ENCODE measurements around the gene DNM3.

The DNM3 gene

DNA sequence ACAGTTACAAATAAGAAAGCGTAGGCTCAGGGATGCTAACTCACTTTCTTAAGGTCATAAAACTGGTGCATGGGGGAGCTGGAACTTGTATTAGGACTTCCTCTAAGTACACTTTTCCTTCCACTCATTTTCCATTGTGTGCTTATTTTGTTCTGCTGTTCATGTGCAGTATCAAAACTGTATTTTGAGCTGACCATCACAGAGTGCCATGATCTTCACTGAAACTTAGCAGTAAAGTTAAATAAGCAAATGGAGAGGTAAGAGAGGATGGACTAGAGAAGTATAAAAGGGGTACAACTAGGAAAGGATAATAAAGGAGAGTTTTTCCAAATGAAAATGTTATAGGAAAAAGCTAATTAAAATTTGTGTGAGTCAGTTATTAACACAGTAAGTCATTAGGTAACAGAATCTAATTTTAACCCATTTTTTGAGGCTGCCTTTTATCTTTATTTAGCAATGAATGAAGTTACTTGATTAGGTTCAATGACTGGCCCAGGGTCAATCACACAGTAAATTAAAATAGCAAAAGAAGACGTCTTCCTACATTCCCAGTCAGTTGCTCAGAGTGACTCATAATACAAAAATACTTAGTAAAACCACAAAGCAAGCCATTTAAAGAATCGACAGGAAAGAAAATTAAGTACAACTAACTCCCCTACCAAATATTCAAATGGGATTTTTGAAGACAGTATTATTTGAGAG, 413.4 kb downstream of the DNM3 start:
- DNase-seq (ENCODE audit: insufficient read length, low spot score) (peak; percentile 27), FAIRE-seq (no peak)

DNA sequence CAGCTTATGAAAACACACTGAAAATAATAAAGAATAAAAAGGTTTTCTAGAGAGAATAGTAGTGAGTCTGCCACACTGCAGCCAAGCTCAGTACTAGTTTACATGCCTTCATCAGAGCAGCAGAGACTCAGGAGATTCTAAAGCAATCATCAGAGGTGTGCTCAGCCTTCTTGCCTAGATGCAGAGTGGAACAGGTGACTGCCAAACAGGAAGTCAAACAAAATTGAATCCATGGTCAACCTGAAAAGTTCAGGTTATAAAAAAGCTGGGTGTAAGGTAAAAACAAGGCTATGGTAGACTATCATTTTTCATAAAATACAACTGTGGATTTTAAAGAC, 413.9 kb downstream of the DNM3 start:
- DNase-seq (ENCODE audit: insufficient read length, low spot score): no peak

DNA sequence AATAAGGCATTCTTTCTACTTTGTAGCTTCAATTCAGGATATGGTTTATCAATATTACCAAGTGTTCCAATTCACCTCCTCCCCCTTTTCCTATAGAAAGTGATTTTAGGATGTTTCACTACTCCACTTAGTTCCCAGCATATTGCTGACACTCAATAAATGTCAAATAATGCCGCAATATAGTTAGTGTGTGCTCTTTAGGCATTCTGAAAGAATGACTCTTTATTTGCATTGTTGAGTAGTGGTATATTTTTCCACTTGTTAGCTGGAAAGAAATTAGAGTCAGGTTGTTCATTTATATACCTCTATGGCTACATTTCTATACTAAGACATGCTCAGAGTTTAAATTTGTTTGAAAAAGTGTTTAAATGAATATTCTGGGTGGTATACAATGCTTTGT, 424.6 kb downstream of the DNM3 start:
- FAIRE-seq (no peak), DNase-seq (ENCODE audit: insufficient read length, low spot score) (no peak)

More for the DNA sequence above, 413.9 kb downstream of the DNM3 start:
- no peak for FAIRE-seq

DNA sequence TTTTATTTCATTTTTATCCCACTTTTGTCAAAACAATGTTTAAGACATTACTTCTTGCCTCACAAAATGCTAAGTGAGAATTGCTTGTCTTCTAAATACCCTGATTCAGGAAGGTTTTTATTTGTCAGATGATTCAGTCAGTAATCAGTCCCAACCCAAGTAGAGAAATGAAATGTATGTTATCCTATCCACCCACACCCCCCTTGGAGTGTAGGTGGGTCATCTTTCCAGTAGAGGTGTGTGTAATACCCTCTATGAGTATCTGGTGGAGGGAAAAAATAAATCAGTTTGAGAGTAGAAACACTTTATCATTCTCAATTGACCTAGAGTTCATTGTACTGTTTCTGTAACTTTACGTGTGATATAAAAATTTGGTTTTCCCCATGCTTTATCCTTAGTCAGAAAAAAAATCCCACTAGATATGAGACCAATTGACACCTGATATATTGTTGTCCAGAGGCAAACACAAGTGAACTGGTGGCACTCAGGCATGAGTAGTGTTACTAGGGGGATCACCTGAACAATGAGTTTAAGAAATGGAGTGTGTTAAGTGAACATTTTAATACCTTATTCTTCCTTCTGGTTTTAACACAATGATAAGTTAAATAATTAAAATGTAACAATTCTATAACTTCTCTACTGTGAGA, 425.4 kb downstream of the DNM3 start:
- FAIRE-seq (no peak), DNase-seq (ENCODE audit: insufficient read length, low spot score) (no peak)

DNA sequence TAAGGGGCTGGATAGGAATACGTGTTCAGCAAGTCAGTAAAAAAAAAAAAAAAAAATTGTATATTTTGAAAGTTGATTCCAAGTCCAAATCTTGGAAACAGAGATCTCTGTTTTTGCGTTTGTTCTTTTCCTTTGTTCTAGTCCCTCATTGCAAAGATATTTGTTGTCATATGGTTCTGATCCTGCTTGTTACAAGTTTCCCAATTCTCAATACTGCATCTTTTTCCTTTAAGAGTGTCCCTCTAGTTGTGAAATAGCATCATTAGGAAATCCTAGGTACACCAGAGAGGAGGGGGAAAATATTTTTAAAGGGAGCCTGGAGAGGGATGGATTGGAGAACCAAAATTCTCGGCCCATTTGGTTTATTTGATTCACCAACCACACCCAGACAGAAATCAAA, 426.9 kb downstream of the DNM3 start:
- FAIRE-seq (no peak), DNase-seq (ENCODE audit: insufficient read length, low spot score) (no peak)

DNA sequence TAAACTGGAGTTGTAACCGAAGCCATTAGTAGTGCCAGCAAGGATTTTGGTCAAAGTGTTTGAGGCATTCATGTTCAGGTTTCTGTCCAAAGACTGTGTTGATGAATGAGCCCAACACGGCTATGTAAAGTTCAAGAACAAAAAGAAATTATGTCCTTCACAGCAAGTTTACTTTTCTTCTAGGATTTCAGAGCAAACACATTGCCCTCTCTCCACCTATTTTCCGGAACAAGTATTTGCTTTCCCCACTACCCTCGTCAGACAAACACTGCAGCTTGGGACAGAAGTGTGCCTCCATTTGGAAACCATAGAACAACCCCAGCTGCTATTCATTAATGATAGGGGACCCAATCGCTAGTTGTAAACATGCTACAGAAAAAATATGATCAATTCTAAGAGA, 427.8 kb downstream of the DNM3 start:
- FAIRE-seq: no peak
- no peak for DNase-seq (ENCODE audit: insufficient read length, low spot score)

DNA sequence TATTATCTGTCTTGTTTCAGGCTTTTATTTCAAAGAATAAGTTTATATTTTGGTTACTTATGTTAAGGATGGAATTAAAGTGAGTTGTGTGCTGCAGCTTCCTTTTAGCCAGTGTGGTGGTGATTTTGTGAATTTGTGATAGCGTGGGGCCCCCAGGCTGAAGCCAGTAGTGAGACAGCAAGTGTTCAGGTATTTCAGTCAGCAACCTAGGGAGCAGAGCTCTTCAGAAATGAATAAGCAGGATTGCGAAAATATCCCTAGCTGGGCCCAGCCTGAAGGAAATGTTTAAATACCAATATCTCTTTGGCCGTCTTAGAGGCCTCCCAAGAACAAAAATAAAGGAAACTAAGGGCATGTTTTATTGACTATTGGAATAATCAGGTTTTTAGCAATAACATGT, 428.3 kb downstream of the DNM3 start:
- no peak for FAIRE-seq
- DNase-seq (ENCODE audit: insufficient read length, low spot score): no peak

DNA sequence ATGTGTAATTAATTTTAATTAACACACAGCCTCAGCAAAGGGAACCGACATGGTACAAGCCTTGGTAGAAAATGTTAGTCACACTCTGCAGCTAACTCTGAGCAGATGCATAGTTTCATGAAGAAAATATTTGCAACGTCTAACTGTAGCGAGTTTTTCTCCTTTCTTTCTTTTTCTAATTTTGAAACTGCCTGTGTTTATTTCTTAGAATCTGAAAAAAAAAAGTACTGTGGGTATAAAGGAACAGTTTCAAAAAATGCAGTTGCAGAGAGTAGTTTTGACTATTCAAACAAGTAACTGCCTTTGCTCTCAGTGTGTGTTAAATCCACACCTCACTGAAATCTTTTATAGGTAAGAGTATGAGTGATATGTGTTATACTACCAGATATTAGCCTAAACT, 429.3 kb downstream of the DNM3 start:
- FAIRE-seq: no peak

DNA sequence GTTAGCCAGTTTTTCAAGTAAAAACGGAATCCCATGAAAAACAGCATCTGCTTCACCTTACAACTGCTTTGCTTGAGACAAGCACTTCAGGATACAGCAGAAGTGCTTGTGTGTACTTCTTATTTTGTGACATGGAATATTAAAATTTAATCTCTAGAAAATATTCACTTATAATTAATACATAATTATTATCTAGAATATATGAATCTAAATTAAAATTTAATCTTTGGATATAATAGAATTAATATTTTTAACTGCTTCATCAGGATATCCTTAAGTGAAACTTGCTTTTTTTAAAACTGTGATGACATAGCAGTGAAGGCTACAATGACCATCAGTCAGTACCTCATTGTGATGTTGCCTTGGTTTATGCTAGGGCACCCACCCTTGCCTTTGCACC, 430.8 kb downstream of the DNM3 start:
- no peak for DNase-seq (ENCODE audit: insufficient read length, low spot score)
- no peak for FAIRE-seq

More for the DNA sequence above, 429.3 kb downstream of the DNM3 start:
- DNase-seq (ENCODE audit: insufficient read length, low spot score): no peak

DNA sequence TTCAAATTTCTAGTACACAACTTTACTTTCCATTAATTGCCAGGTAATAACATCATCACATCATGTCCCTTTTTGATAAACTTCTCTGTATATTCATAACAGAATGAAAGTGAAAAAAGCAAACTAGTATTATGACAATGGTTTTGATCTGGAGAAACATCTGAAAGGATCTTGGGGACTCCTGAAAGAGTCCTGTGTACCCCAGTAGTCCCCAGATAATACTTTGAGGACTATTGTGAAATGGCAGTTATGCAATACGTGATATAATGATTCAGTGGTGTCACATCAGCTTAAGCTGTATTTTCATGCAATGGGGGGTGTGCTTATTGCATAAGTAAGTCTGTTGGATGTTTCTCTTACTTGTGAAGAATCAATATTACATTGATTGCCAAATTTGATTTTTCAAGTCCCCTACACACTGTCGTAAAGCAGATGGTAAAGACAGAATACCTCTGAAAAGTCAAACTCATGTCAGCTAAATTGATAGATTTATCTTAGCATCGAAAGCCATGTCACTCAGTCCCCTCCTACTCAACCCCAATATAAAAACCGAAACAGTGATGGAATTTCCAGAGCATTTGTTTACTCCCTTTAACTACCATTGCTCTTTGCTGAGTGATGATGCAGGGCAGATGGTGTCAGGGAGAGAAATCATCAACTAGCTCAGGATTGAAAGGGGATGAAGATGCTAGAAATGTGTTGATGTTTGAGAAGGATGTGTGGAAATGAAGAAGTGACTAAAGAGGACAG, 432.5 kb downstream of the DNM3 start:
- FAIRE-seq (no peak), DNase-seq (ENCODE audit: insufficient read length, low spot score) (no peak)

DNA sequence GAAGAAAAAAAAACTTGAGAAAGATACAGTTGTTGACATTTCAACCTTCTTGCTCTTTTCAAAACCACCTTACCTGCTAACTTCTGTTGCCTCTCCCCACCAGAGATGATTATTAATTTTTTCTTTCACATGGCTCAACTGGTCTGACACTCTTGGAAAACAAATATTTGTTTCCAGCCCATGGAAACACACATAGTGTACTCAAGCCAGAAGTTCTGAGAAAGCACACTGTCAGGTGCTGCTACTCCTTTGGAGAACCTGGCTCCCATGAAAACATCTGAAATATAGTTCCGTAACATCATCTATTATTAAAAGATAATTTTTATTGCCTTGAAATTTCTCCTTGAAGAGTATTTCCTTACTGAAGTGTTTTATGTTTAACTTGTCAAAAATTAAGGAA, 434.2 kb downstream of the DNM3 start:
- no peak for FAIRE-seq

DNA sequence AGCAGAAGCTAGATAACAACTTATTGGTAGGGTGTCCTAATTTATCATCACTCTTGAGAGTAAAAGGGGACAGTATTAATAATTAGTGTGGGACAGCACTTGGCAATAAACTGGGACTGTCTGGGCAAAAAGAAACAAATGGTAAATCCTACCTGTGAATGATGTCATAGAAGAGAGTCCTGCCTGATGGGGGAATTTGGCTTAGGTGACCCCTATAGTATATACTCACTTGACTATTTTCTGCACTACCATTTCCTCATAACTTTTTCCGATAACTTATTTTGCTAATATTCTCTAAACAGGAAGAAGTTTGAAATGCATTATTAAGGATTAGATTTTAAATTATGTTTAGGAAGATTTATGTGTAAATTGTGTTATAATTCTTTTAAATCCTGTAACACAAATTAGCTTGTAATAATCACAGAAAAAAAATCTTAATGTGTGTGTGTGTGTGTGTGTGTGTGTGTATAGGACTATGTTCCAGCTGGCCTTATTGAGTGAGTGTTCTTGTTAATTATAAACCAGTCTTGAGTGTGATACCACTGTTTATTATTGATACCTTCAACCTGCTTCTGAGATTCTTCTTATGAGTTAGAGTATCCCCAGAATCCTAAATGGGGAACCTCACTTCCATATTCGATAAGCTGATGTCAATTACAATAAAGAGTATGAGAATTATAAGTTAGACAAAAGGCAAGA, 435.0 kb downstream of the DNM3 start:
- no peak for DNase-seq (ENCODE audit: insufficient read length, low spot score)
- no peak for FAIRE-seq

More for the DNA sequence above, 434.2 kb downstream of the DNM3 start:
- no peak for DNase-seq (ENCODE audit: insufficient read length, low spot score)

DNA sequence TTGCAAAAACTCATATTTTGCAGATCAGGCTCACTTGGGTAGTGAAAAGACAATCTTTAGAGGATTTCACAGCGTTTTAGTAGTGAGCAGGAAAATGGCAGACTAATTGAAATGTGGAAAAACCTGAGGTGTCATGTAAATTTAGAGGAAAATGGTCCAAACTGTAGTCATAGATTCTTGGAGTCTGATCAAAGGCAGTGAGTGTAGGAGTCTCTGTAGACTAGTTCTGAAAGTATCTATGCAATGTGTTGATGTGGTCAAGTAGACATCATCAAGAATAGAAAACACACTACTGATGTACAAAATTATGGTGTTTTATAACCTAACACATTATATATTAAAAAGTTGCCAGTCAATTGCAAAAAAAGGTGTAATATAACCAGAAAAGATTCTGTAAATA, 436.0 kb downstream of the DNM3 start:
- FAIRE-seq (no peak), DNase-seq (ENCODE audit: insufficient read length, low spot score) (no peak)

DNA sequence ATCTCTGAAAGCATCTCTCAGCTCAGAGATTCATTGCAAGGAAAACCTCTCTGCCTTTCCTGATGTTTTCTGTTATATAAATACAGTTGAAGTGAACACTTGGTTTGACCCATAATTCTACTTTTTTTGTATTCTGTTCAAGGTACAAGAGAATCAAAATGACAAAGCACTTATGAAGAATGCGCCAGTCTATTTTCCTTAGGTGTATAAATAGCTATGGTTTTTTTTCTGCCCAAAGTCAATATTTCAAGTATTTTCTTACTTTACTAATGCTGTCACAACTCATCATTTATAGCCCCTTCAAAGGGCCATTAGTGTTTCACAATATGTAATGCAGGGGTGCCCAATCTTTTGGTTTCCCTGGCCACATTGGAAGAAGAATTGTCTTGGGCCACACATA, 436.7 kb downstream of the DNM3 start:
- no peak for FAIRE-seq

DNA sequence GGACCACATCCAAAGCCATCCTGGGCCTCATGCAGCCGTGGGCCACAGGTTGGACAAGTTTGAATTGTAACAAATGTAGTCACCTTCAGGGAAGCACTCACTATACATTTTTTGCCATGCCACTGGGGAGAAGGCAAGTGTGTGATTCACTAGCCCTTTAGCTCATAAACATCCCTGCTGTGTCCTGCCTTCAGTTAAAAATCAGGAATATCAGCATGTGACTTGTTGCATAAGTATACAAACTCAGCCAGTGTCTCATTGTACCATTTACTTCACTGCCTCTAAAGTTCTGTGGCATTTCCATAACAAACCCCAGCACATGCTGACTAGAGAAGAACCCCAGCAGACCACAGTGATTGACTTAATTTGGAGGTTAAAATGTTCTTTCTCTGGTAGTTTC, 437.2 kb downstream of the DNM3 start:
- no peak for FAIRE-seq

More for the DNA sequence above, 436.7 kb downstream of the DNM3 start:
- no peak for DNase-seq (ENCODE audit: insufficient read length, low spot score)

DNA sequence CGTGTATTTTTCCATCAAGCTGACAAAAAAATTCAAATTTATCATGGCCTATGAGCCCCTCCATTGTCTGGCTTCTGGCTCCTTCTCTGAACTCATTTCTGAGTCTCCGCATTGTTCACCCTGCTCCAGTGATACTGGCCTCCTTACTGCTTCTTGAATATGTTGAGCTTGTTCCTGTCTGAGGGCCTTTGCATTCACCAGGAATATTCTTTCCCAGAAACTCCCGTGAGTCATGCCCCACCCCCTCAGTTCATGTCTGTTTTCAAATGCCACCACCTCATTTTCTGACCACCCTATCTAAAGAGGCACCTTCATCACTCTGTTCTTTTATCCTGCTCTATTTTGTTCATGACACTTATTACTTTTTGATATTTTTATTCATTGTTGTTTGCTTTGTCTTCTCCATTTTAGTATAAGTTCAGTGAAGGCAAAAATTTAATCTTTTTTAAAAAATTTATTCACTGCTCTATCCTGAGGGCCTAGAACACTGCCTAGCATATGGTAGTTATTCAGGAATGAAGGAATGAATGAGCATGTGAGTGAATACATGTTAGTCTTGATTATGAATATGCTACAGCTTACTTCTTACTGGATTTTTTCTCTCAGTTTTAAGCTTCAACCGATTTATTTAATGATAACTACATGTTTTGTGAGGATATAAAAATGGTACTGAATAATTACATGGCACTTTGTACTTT, 438.8 kb downstream of the DNM3 start:
- no peak for FAIRE-seq
- DNase-seq (ENCODE audit: insufficient read length, low spot score): no peak

More for the DNA sequence above, 437.2 kb downstream of the DNM3 start:
- DNase-seq (ENCODE audit: insufficient read length, low spot score): no peak

DNA sequence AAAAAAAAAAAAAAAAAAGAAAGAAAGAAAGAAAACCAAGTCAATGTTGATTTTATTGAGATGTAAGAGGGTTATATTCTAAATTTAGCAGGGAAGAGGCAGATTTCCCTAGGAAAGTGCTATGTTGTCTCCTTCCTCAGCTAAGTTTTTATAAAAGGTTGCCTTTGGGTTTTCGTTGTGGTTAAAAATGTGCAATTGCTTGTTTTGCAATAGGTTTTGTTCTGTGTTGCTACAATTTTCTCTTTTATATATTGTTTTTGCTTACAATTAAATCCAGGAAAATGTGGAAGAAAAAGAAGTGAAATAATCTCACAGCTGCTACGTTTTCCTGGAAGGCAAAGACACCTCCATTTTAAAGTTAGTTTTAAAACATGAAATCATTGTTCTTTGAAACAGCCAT, 442.5 kb downstream of the DNM3 start:
- FAIRE-seq (no peak), DNase-seq (ENCODE audit: insufficient read length, low spot score) (no peak)

DNA sequence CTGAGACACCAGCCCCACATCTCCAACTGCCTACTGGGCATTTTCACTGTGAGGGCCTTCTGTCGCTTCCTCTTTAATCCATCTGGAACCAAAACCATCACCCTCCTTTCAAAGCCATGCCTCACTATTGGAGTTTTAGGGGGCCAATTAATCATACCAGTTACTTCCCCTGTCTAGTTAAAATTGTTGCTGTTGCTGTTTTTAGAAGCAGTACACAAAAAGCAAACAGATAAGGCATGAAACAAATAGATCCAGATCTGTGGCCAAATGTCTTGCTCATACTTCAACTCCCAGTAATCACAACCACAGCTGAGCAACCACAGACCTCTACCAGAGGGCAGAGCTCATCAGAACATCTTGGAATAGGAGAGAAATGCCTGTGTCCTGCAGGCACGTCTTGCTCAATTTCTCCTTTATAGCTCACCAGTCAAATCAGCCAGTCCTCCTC, 445.4 kb downstream of the DNM3 start:
- DNase-seq (ENCODE audit: insufficient read length, low spot score) (peak; percentile 37), FAIRE-seq (no peak)

DNA sequence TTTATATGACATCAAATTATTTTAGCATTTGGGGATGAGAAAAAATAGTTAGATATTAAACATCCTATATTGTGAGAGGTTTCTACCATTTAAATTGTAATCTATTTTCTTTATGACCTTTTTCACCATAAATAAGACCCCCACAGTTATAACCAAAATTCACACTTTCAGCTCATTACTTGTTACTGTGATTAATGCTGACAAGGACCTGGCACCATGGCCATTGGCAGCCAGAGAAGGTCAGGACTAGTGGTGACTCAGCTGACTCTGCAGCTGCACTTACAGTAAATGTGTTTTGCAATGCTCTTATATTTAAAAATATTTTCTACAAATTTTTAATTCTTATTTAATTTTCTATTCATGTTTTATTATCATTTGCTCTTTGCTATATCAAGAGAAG, 445.9 kb downstream of the DNM3 start:
- FAIRE-seq: no peak
- peak; percentile 10 for DNase-seq (ENCODE audit: insufficient read length, low spot score)

DNA sequence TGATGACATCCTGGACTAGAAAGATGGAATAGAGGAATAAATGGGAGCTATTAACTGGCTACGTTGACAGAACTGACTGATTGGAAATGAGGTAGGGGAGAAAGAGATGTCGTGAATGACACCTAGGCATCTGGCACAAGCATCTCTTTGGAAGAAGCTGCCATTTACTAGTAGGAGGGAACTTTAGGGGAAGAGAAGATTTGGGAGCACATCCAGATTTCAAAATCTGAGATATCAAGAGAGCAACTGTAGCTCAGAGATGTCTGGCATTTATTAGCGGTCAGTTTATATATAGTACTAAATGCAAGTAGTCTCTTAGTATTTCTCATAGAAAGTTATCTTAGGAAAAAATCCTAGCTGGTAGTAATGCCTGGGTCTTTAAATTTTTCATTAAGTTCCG, 447.3 kb downstream of the DNM3 start:
- FAIRE-seq (no peak), DNase-seq (ENCODE audit: insufficient read length, low spot score) (no peak)

DNA sequence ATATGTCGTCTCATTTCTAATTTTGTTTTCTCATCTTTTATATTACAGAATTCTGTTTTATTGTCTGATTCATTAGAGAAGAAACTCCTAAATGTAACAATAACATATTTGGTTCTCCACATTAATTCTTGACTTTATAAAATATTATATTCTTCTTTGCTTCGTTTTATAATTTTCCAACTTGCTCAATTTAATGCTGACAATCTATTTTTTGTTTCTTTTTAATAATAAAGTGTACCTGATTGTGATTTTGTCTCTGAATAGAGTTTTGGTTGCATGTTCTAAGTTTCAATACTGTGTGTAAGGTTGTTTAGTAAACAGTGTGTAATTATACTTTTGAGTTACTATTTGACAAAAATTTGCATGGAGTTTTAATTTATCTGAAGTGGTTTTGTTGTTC, 448.1 kb downstream of the DNM3 start:
- FAIRE-seq: no peak
- DNase-seq (ENCODE audit: insufficient read length, low spot score): no peak
